ENCODE results near the gene TTC4.
A peak's percentile ranks its signal among the peaks of the same experiment; 100 is the strongest.

The TTC4 gene

GRCh38 chr1:54715493-54716298 lies at the start of gene TTC4:
Gene TTC4 (plus strand): TSS chr1:54715861. CDS start chr1:54715909, 48 bp downstream.
- DNase-seq: peak; percentile 78

- DNase-seq: no peak
Measured at GRCh38 chr1:54666333-54666732, 49.3 kb upstream of the TTC4 start.

- no peak for DNase-seq
Measured at GRCh38 chr1:54667797-54668196, 47.9 kb upstream of the TTC4 start.

GRCh38 chr1:54668567-54668966 lies 47.1 kb upstream of the TTC4 start:
- DNase-seq: no peak

- peak; percentile 55 for DNase-seq
Measured at GRCh38 chr1:54671985-54672608, 43.6 kb upstream of the TTC4 start.

- no peak for DNase-seq
Measured at GRCh38 chr1:54678776-54679643, 36.7 kb upstream of the TTC4 start.

GRCh38 chr1:54679706-54680105 lies 36.0 kb upstream of the TTC4 start:
- DNase-seq: no peak

GRCh38 chr1:54680387-54680786 lies 35.3 kb upstream of the TTC4 start:
- DNase-seq: no peak

GRCh38 chr1:54681358-54681757 lies 34.3 kb upstream of the TTC4 start:
- DNase-seq: no peak

- no peak for DNase-seq
Measured at GRCh38 chr1:54683453-54683852, 32.2 kb upstream of the TTC4 start.

GRCh38 chr1:54685335-54685905 lies 30.2 kb upstream of the TTC4 start:
- no peak for DNase-seq

- no peak for DNase-seq
Measured at GRCh38 chr1:54686155-54686554, 29.5 kb upstream of the TTC4 start.

- no peak for DNase-seq
Measured at GRCh38 chr1:54694771-54695170, 20.9 kb upstream of the TTC4 start.

- DNase-seq: no peak
Measured at GRCh38 chr1:54695221-54695620, 20.4 kb upstream of the TTC4 start.

GRCh38 chr1:54695764-54696163 lies 19.9 kb upstream of the TTC4 start:
- no peak for DNase-seq

GRCh38 chr1:54696262-54696661 lies 19.4 kb upstream of the TTC4 start:
- DNase-seq: no peak

GRCh38 chr1:54697896-54698295 lies 17.8 kb upstream of the TTC4 start:
- no peak for DNase-seq

- no peak for DNase-seq
Measured at GRCh38 chr1:54698346-54698745, 17.3 kb upstream of the TTC4 start.

GRCh38 chr1:54699936-54700525 lies 15.6 kb upstream of the TTC4 start:
- no peak for DNase-seq

GRCh38 chr1:54701066-54701465 lies 14.6 kb upstream of the TTC4 start:
- DNase-seq: no peak

- no peak for DNase-seq
Measured at GRCh38 chr1:54701996-54702395, 13.7 kb upstream of the TTC4 start.

GRCh38 chr1:54703471-54703870 lies 12.2 kb upstream of the TTC4 start:
- DNase-seq: no peak

GRCh38 chr1:54705153-54705552 lies 10.5 kb upstream of the TTC4 start:
- DNase-seq: no peak

Data from activated CD4-positive, alpha-beta T cell treated with anti-CD3 and anti-CD28 coated beads, Interleukin-2, amount 50 U/mL, for 1 hour (primary cell).